H1 (cell line): ENCODE data around the gene SMAD6. TPM values are rescaled to one million over a fixed set of nuclear protein-coding genes. Genes with fewer than 3 reads are reported as not detected.

Source experiments
- CTCF ChIA-PET: fragments of 300-600 bp; sonication (Branson Sonifier 250); formaldehyde crosslinking; loops from one replicate; lab custom pipeline; 2021; ENCODE audit not compliant: partially characterized antibody; lab: Charles Lee
- POLR2A ChIA-PET: fragments of 300-600 bp; sonication (Branson Sonifier 250); formaldehyde crosslinking; loops from one replicate; lab custom pipeline; 2021; ENCODE audit warnings: inconsistent platforms; ENCODE audit not compliant: partially characterized antibody; lab: Charles Lee
- DNase-seq, 2 experiments: peaks; one replicate each; pipeline versions ENCODE4 v3.0.0 to v3.0.0-alpha.2; 2010 to 2022; ENCODE audit warnings: low spot score in 2 of 2, low read depth in 1 of 2, mixed read lengths in 1 of 2
- FAIRE-seq: peaks from 2 replicates; lab custom pipeline; 2011; peaks lifted over from hg19 to GRCh38; lab: Jason Lieb, UNC
- H2AFZ ChIP-seq: 2 replicates; pipeline ENCODE4 v1.8.1; 2012; ENCODE audit warnings: low read length, inconsistent platforms
- H2AK5ac ChIP-seq: 2 replicates; pipeline ENCODE4 v1.6.1; 2013; ENCODE audit warnings: low read depth, low read length
- H2BK120ac ChIP-seq: replicated peaks from 2 replicates; pipeline ENCODE3; 2013; ENCODE audit warnings: low read depth, low read length, inconsistent platforms
- H2BK12ac ChIP-seq: 2 replicates; pipeline ENCODE4 v1.6.1; 2013; ENCODE audit warnings: low read depth, low read length
- H2BK15ac ChIP-seq: 2 replicates; pipeline ENCODE4 v1.6.1; 2013; ENCODE audit warnings: low read length
- H2BK20ac ChIP-seq: 2 replicates; pipeline ENCODE4 v1.6.1; 2013; ENCODE audit warnings: low read length
- H2BK5ac ChIP-seq: 2 replicates; pipeline ENCODE4 v1.6.1; 2013; ENCODE audit warnings: low read depth, low read length
- H3K14ac ChIP-seq: 2 replicates; pipeline ENCODE4 v1.6.1; 2013; ENCODE audit warnings: inconsistent platforms; ENCODE audit not compliant: insufficient read length
- H3K18ac ChIP-seq: 2 replicates; pipeline ENCODE4 v1.6.1; 2013; ENCODE audit warnings: low read length; ENCODE audit errors: extremely low read depth
- H3K23ac ChIP-seq: 2 replicates; pipeline ENCODE4 v1.6.1; 2013; ENCODE audit warnings: inconsistent platforms; ENCODE audit not compliant: insufficient read length
- H3K23me2 ChIP-seq: 2 replicates; pipeline ENCODE4 v1.6.1; 2013; ENCODE audit warnings: low read depth, low read length
- H3K27ac ChIP-seq: 2 replicates; pipeline ENCODE4 v1.6.1; 2011; ENCODE audit warnings: low read depth, low read length, inconsistent platforms
- H3K27me3 ChIP-seq, 4 experiments: replicated peaks in 1 of 4; 1 replicate in 1 of 4; 2 replicates in 3 of 4; pipeline versions ENCODE4 v1.6.1 to v1.8.1; 2011 to 2013; ENCODE audit warnings: low read length in 3 of 4, mild to moderate bottlenecking in 3 of 4, inconsistent platforms in 2 of 4, mixed read lengths in 2 of 4, moderate library complexity in 1 of 4; ENCODE audit not compliant: control insufficient read depth in 3 of 4, insufficient read depth in 3 of 4; ENCODE audit errors: extremely low read depth in 1 of 4
- H3K36me3 ChIP-seq, 4 experiments: 2 replicates each; pipeline versions ENCODE4 v1.6.1 to v1.8.1; 2011 to 2013; ENCODE audit warnings: mild to moderate bottlenecking in 4 of 4, low read length in 3 of 4, moderate library complexity in 2 of 4, control low read depth in 1 of 4, inconsistent platforms in 1 of 4; ENCODE audit not compliant: insufficient read depth in 4 of 4, control insufficient read depth in 2 of 4
- H3K4ac ChIP-seq: replicated peaks from 2 replicates; pipeline ENCODE3; 2013; ENCODE audit warnings: low read length, low read depth, mixed read lengths, inconsistent platforms; ENCODE audit not compliant: insufficient read length
- H3K4me1 ChIP-seq, 4 experiments: replicated peaks in 1 of 4; 1 replicate in 1 of 4; 2 replicates in 3 of 4; pipeline versions ENCODE4 v1.6.1 to v1.8.1; 2011 to 2013; ENCODE audit warnings: low read length in 3 of 4, inconsistent platforms in 2 of 4, mixed read lengths in 1 of 4; ENCODE audit not compliant: insufficient read depth in 4 of 4, control insufficient read depth in 3 of 4
- H3K4me2 ChIP-seq, 2 experiments: 2 replicates each; pipeline versions ENCODE4 v1.6.1 to v1.8.1; 2011 to 2013; ENCODE audit warnings: low read depth in 2 of 2, low read length in 2 of 2, control low read depth in 1 of 2, inconsistent platforms in 1 of 2, mild to moderate bottlenecking in 1 of 2; ENCODE audit not compliant: insufficient read depth in 1 of 2
- H3K4me3 ChIP-seq, 4 experiments: fragments of 200-600, 300-600 bp in 1 of 4; sonication (generic), shearing (Covaris generic), sonication (Bioruptor Twin) in 1 of 4; 2 replicates each; pipeline versions ENCODE4 v1.5.1 to v1.8.1; 2011 to 2016; ENCODE audit warnings: low read length in 4 of 4, low read depth in 3 of 4, control low read depth in 2 of 4, inconsistent platforms in 2 of 4, mild to moderate bottlenecking in 2 of 4, mixed read lengths in 1 of 4, moderate library complexity in 1 of 4; ENCODE audit not compliant: insufficient read depth in 2 of 4; ENCODE audit errors: extremely low read depth in 1 of 4
- H3K56ac ChIP-seq: replicated peaks from 2 replicates; pipeline ENCODE3; 2013; ENCODE audit warnings: low read depth, mild to moderate bottlenecking, mixed read lengths, low read length, inconsistent platforms; ENCODE audit not compliant: insufficient read length
- H3K79me1 ChIP-seq: 2 replicates; pipeline ENCODE4 v1.6.1; 2013; ENCODE audit warnings: low read depth, low read length, control low read depth
- H3K79me2 ChIP-seq, 2 experiments: 2 replicates each; pipeline versions ENCODE4 v1.6.1 to v1.8.1; 2012 to 2013; ENCODE audit warnings: low read length in 2 of 2, mild to moderate bottlenecking in 2 of 2, inconsistent platforms in 1 of 2; ENCODE audit not compliant: insufficient read depth in 2 of 2, control insufficient read depth in 1 of 2
- H3K9ac ChIP-seq, 4 experiments: replicated peaks in 1 of 4; 1 replicate in 1 of 4; 2 replicates in 3 of 4; pipeline versions ENCODE4 v1.6.1 to v1.8.1; 2011 to 2013; ENCODE audit warnings: low read depth in 3 of 4, low read length in 3 of 4, control low read depth in 2 of 4, mild to moderate bottlenecking in 2 of 4, moderate library complexity in 2 of 4, inconsistent platforms in 1 of 4; ENCODE audit errors: extremely low read depth in 1 of 4
- H3K9me3 ChIP-seq, 2 experiments: 2 replicates each; pipeline versions ENCODE4 v1.6.1 to v1.8.1; 2012 to 2013; ENCODE audit warnings: mild to moderate bottlenecking in 2 of 2, moderate library complexity in 2 of 2, control low read depth in 1 of 2, inconsistent platforms in 1 of 2, low read depth in 1 of 2, low read length in 1 of 2, mixed read lengths in 1 of 2; ENCODE audit not compliant: insufficient read depth in 2 of 2
- H4K20me1 ChIP-seq, 2 experiments: replicated peaks in 1 of 2; 2 replicates each; pipeline versions ENCODE3 to v1.8.1; 2011 to 2013; ENCODE audit warnings: inconsistent platforms in 2 of 2, low read length in 2 of 2, mild to moderate bottlenecking in 1 of 2; ENCODE audit not compliant: insufficient read depth in 2 of 2, control insufficient read depth in 1 of 2
- H4K5ac ChIP-seq: 2 replicates; pipeline ENCODE4 v1.6.1; 2013; ENCODE audit warnings: low read length, low read depth, mixed read lengths, inconsistent platforms; ENCODE audit not compliant: insufficient read length
- H4K8ac ChIP-seq: 2 replicates; pipeline ENCODE4 v1.8.0; 2013; ENCODE audit warnings: mild to moderate bottlenecking, moderate library complexity, low read length, inconsistent platforms; ENCODE audit not compliant: insufficient read depth; ENCODE audit errors: extremely low read depth
- H4K91ac ChIP-seq: replicated peaks from 2 replicates; pipeline ENCODE3; 2013; ENCODE audit warnings: low read length, mixed read lengths, inconsistent platforms; ENCODE audit not compliant: insufficient read length
- E2F6 ChIP-seq: IDR thresholded peaks from 2 replicates; pipeline ENCODE4 v1.6.1; 2012; ENCODE audit warnings: inconsistent platforms
- EGR1 ChIP-seq: IDR thresholded peaks from 2 replicates; pipeline ENCODE4 v1.6.1; 2011; ENCODE audit warnings: low read depth, low read length, borderline replicate concordance
- JUND ChIP-seq: IDR thresholded peaks from 2 replicates; pipeline ENCODE4 v1.6.1; 2011; ENCODE audit warnings: mild to moderate bottlenecking, improper control_type of control experiment, low read length
- KDM4A ChIP-seq: IDR thresholded peaks from one replicate; pipeline ENCODE4 v1.7.1; 2012; ENCODE audit warnings: low read depth, mild to moderate bottlenecking, moderate library complexity, low read length, inconsistent platforms; ENCODE audit not compliant: severe bottlenecking
- POLR2AphosphoS5 ChIP-seq: IDR thresholded peaks from 2 replicates; pipeline ENCODE4 v1.6.1; 2011; ENCODE audit warnings: low read depth, low read length
- POU5F1 ChIP-seq: IDR thresholded peaks from 2 replicates; pipeline ENCODE4 v1.6.1; 2011; ENCODE audit warnings: low read depth, mild to moderate bottlenecking, low read length, moderate library complexity
- RFX5 ChIP-seq: IDR thresholded peaks from 2 replicates; pipeline ENCODE4 v1.6.1; 2011; ENCODE audit warnings: low read depth, low read length, improper control_type of control experiment, borderline replicate concordance
- RNF2 ChIP-seq: fragments of 200-900, 300-1000 bp; sonication (generic); IDR thresholded peaks from 2 replicates; pipeline ENCODE4 v1.7.1; 2016; ENCODE audit warnings: borderline replicate concordance, low read depth, mild to moderate bottlenecking, antibody characterized with exemption, low read length; ENCODE audit not compliant: poor library complexity, severe bottlenecking; ENCODE audit errors: missing control alignments
- SRF ChIP-seq: IDR thresholded peaks from 2 replicates; pipeline ENCODE4 v1.6.1; 2011; ENCODE audit warnings: mild to moderate bottlenecking, low read depth, low read length, moderate library complexity
- TAF1 ChIP-seq: IDR thresholded peaks from 2 replicates; pipeline ENCODE4 v1.6.1; 2011; ENCODE audit warnings: mild to moderate bottlenecking, low read depth, low read length
- WGBS, 2 experiments: shearing (Covaris generic) in 1 of 2; methylation state at CpG; one replicate each; pipeline versions ENCODE4 v1.1.6 to v1.1.7; 2013 to 2015; ENCODE audit warnings: low lambda C conversion rate in 2 of 2, mixed read lengths in 2 of 2, inconsistent platforms in 1 of 2, low coverage in 1 of 2, missing lambda C conversion rate in 1 of 2; ENCODE audit not compliant: insufficient replicate concordance in 2 of 2, insufficient coverage in 1 of 2, insufficient read length in 1 of 2; ENCODE audit errors: extremely low coverage in 1 of 2, missing lambda C conversion rate in 1 of 2; 5-methylcytosine and 5-hydroxymethylcytosine counted together
- polyA plus RNA-seq, 7 experiments: library from polyadenylated mRNA; depleted of rRNA in 3 of 7; stranded (reverse) in 5 of 7; unstranded in 2 of 7; fragments of >200 nt in 5 of 7; fragments of 200-250 nt in 2 of 7; gene quantifications; 1 replicate in 5 of 7; 2 replicates in 1 of 7; 4 replicates in 1 of 7; pipeline versions ENCODE4 v1.2.1 to v1.2.3, GENCODE V29; 2011 to 2013; ENCODE audit warnings: missing spikeins in 2 of 7, mixed read lengths in 2 of 7
- total RNA-seq: library from RNA; stranded (reverse); fragmentation: NEBNext Ultra II Directional; extraction: Animal tissue kit (Norgen Biotek cat#: 25700); gene quantifications from 2 replicates; pipeline ENCODE4 v1.2.1, GENCODE V29; 2021

The SMAD6 gene
- total and polyA plus RNA-seq, 2 of the 8 experiments (the other 6 are each of a cell fraction or from before 2014, with no cell fraction given) = 1.8 to 7.0 TPM

DNA sequence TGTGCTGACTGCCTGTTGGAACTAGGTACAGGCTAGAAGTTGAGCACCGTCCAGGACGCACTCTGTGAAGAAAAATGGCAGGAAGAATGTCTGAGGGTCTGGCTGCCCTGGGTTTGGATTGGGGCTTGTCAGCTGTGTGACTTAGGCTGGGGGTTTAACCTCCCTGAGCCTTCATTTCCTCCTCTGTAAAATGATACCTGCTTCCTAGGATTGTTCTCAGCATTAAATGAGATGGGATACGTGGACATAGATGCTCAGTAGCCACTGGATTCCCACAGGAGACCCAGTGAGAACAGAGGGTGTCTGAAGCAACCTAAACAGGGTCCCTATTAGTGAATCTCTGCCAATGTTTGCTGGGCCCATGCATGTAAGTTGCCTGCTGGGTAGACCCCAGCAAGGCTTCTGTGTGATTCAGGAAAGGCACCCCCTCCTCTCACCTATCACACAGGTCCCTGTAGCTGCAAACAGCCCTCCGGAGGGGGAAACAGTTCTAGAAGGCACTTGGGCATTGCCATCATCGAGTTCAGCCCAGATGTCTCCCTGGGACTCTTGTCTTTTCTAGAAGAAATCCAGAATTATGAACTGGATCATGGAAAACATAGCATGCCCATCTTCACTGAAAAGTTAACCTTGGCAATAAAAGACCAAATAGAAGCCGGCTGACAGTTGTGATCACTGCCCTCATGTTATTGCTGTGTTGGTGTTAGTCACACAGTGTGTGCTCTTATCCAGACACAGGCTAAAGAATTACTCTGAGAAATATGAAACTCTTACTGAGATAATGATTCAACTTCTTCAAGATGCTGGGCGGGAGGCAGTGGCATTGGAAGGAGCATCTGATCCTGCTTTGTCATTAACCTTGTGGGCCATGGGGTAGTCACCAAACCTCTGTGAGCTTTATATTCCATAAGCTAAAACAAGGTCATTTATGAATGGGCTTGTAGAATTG is 64.5 kb downstream of the SMAD6 start:
- Histone ChIP-seq H2BK5ac (no peak overlapping the region), H3K4me2 (no peak overlapping the region), H2BK120ac (no peak overlapping the region), H4K5ac (no peak overlapping the region), H3K23me2 (no peaks in the 10 kb centered on the region), H2AFZ (no peak overlapping the region), H4K91ac (peak overlapping the region; percentile 86), H4K8ac (no peak overlapping the region; the same call in 1 of the 2 replicates), H3K4me1 (peaks cover 0 to 12% (median 7%) of the 10 kb centered on the region in 4 experiments; a peak in 6 of 7 replicates), H3K27me3 (no peaks in the 10 kb centered on the region), H2BK12ac (no peak overlapping the region), H2AK5ac (no peak overlapping the region; the same call in 1 of the 2 replicates), H3K36me3 (no peaks in the 10 kb centered on the region), H3K4ac (no peak overlapping the region), H2BK20ac (no peak overlapping the region), H3K27ac (no peak overlapping the region), H3K56ac (no peak overlapping the region), H2BK15ac (no peak overlapping the region), H3K79me2 (no peaks in the 10 kb centered on the region), H3K9me3 (no peaks in the 10 kb centered on the region), H3K9ac (no peak overlapping the region), H3K14ac (no peak overlapping the region), H3K4me3 (no peak overlapping the region), H3K79me1 (no peaks in the 10 kb centered on the region), H4K20me1 (no peaks in the 10 kb centered on the region), H3K18ac (0 out of 2 replicates have a peak overlapping the region, but pooled peaks have one; percentile 5), H3K23ac (no peak overlapping the region)
- ChIA-PET CTCF (interaction anchor here (0.6 to 9.9 kb wide), 6 partner anchors 8 to 148 kb away, joined by 3 to 148 read pairs (median 4); partner anchors contain the start of gene SMAD6), POLR2A (interaction anchor here (0.7 kb wide), 1 partner anchor 150 kb away, joined by 3 read pairs; no protein-coding TSS in a partner anchor)
- DNase-seq (no peak), FAIRE-seq (no peak)
- 90% methylated on average over 7 of the region's 7 CpGs; no CpG with 5 or more reads in 1 of the 2 experiments for WGBS, 2 experiments
- no peak for TF ChIP-seq E2F6
- TF ChIP-seq KDM4A = no peak
- TF ChIP-seq RNF2 = no peak
- TF ChIP-seq SRF = no peak
- TF ChIP-seq POLR2AphosphoS5 = no peak
- no peak for TF ChIP-seq TAF1
- no peak for TF ChIP-seq RFX5
- TF ChIP-seq POU5F1 = no peak
- TF ChIP-seq EGR1 = no peak
- no peak for TF ChIP-seq JUND
